ENCODE results near the gene MEF2A. TPM values are rescaled to one million over a fixed set of nuclear protein-coding genes. Genes with fewer than 3 reads are reported as not detected.
"Not testable (repeated sequence)": the region's sequence is repeated elsewhere in the genome, so short reads cannot be mapped to it uniquely, and the experiment has no call there.

MEF2A gene
- total RNA-seq (10 to 100 TPM; 42.7 to 43.9 TPM), polyA plus RNA-seq (10 to 100 TPM; 14.6 to 22.4 (median 14.7) TPM), total RNA-seq (38.9 to 72.8 (median 57.4) reads per million in 6 experiments)

GRCh38 chr15:99565299-99566156, at the start of gene MEF2A:
Gene MEF2A, plus strand, starts transcription at chr15:99565984. Its CDS starts 67,136 bp downstream, at chr15:99633120.
- DNase-seq (peak; percentile 80 to 96 (median 90)), ATAC-seq (peak; percentile 70 to 76)
- Mint-ChIP-seq H3K27me3 (no peaks in the 10 kb centered on the region), H3K36me3 (no peaks in the 10 kb centered on the region), H3K9me3 (no peaks in the 10 kb centered on the region), H3K4me1 (peaks cover 22 to 62% (median 56%) of the 10 kb centered on the region in 4 donors), H3K4me3 (peak within 1 kb of the TSS; percentile 91 to 99 (median 97)), H3K27ac (peak within 1 kb of the TSS; percentile 93 to 98 (median 96))
- POLR2A ChIA-PET = interaction anchor here (0.7 to 3.2 kb wide), 23 partner anchors 15 to 200 kb away, joined by 3 to 16 read pairs (median 4); partner anchors contain the start of gene LYSMD4

DNA sequence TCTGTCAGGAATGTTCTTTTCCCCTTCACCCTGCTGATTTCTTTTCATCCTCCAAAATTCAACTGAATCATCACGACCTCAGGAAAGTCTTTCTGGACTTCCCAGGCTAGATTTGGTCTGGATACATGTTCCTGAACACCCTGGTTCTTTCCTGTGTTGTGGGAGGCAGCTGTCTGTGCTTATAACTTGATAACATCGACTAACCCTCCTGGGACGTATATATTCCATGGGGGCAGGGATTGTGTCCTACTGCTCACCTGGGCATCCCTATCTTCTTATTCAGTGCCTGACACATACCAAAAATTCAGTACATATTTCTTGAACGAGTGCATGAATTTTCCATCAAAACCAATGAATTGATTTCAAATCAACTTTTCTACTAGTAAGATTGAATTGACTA, 47.6 kb upstream of the MEF2A start:
- Mint-ChIP-seq H3K27ac (no peak overlapping the region), H3K4me3 (no peak overlapping the region), H3K4me1 (peaks cover 0 to 19% (median under 1%) of the 10 kb centered on the region in 4 donors), H3K9me3 (peaks cover 0 to 5% (median 0%) of the 10 kb centered on the region in 9 donors), H3K27me3 (no peaks in the 10 kb centered on the region), H3K36me3 (no peaks in the 10 kb centered on the region)
- POLR2A ChIA-PET = no interaction called here
- DNase-seq = no peak
- ATAC-seq = no peak

GRCh38 chr15:99519366-99519765, 46.4 kb upstream of the MEF2A start:
- H3K27me3 Mint-ChIP-seq, POLR2A ChIA-PET: not testable (repeated sequence)

DNA sequence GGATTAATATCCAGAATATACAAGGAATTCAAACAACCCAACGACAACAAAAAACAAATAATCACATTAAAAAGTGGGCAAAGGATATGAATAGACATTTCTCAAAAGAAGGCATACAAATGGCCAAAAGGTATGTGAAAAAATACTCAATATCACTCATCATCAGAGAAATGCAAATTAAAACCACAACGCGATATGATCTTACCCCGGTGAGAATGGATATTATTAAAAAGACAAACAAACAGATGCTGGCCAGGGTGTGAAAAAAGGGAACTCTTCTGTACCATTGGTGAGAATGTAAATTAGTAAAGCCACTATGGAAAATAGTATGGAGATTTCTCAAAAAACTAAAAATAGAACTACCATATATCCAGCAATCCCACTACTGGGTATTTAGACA, 43.5 kb upstream of the MEF2A start:
- Mint-ChIP-seq H3K4me3 (no peak overlapping the region), H3K27ac (no peak overlapping the region), H3K27me3 (no peaks in the 10 kb centered on the region), H3K36me3 (peaks cover 0 to 14% (median 9%) of the 10 kb centered on the region in 3 donors), H3K4me1 (peaks cover 5 to 19% (median 12%) of the 10 kb centered on the region in 4 donors), H3K9me3 (peaks cover 3 to 21% (median 16%) of the 10 kb centered on the region in 9 donors)
- ATAC-seq = no peak
- POLR2A ChIA-PET = no interaction called here
- no peak for DNase-seq

More at GRCh38 chr15:99519366-99519765, 46.4 kb upstream of the MEF2A start:
- not testable (repeated sequence) for ATAC-seq, H3K9me3 Mint-ChIP-seq, H3K36me3 Mint-ChIP-seq, H3K27ac Mint-ChIP-seq, DNase-seq, H3K4me3 Mint-ChIP-seq
- H3K4me1 Mint-ChIP-seq = peaks cover 0 to 12% (median 1%) of the 10 kb centered on the region in 4 donors

DNA sequence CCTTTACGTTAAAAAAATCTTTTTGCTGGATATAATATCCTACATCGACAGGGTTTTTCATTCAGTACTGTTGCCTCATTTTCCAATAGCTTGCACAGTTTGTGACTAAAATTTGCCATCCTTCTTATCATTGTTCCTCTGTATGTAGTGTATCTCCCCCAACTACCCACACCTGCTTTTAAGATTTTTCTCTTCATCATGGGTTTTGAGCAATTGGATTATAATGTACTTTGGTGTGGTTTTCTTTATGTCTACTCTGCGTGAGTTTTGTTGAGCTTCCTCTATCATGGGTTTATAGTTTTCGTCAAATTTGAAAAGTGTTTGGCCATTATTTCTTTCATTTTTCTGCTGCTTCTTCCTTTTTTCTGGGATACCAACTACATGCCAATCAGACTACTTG, 39.6 kb upstream of the MEF2A start:
- H3K27me3 Mint-ChIP-seq = no peaks in the 10 kb centered on the region
- ATAC-seq (peak; percentile 44 to 59), DNase-seq (peak in 2 of 10 donors; percentile 14 to 32)
- peaks cover 5 to 21% (median 12%) of the 10 kb centered on the region in 4 donors for H3K4me1 Mint-ChIP-seq
- peak overlapping the region in 6 of 10 donors; percentile 3 to 39 (median 32) for H3K4me3 Mint-ChIP-seq
- H3K36me3 Mint-ChIP-seq = peaks cover 0 to 26% (median 16%) of the 10 kb centered on the region in 3 donors
- H3K27ac Mint-ChIP-seq = peak overlapping the region in 8 of 10 donors; percentile 1 to 85 (median 30)
- peaks cover 9 to 36% (median 30%) of the 10 kb centered on the region in 9 donors for H3K9me3 Mint-ChIP-seq
- POLR2A ChIA-PET = no interaction called here

DNA sequence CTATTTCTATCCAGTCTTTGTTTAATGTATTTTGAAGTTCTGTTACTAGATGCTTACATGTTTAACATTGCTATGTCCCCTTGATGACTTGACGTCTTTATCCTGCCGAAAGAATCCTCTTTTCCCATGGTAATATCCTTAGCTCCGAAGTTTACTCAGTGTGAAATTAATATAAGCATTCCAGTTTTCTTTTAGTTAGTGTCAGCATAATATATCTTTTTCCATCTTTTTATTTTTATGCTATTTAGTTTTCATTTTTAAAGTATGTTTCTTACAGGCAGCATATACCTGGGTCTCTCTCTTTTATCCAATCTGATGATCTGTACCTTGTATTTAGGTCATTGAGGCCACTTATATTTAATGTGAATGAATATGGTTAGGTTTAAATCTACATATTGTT, 39.1 kb upstream of the MEF2A start:
- H3K4me3 Mint-ChIP-seq = peak overlapping the region in 1 of 10 donors; percentile 39
- POLR2A ChIA-PET = no interaction called here
- DNase-seq = no peak
- H3K4me1 Mint-ChIP-seq = peaks cover 5 to 21% (median 12%) of the 10 kb centered on the region in 4 donors
- no peak for ATAC-seq
- no peaks in the 10 kb centered on the region for H3K27me3 Mint-ChIP-seq
- peaks cover 9 to 36% (median 30%) of the 10 kb centered on the region in 9 donors for H3K9me3 Mint-ChIP-seq
- peak overlapping the region in 6 of 10 donors; percentile 2 to 85 (median 50) for H3K27ac Mint-ChIP-seq
- peaks cover 0 to 26% (median 16%) of the 10 kb centered on the region in 3 donors for H3K36me3 Mint-ChIP-seq

GRCh38 chr15:99536422-99537040, 29.3 kb upstream of the MEF2A start:
- peaks cover 0 to 3% (median 0%) of the 10 kb centered on the region in 5 donors for H3K27me3 Mint-ChIP-seq
- no peak for DNase-seq
- H3K4me1 Mint-ChIP-seq = peaks cover 0 to 2% (median 0%) of the 10 kb centered on the region in 4 donors
- POLR2A ChIA-PET = no interaction called here
- H3K36me3 Mint-ChIP-seq = peaks cover 0 to 2% (median 0%) of the 10 kb centered on the region in 3 donors
- H3K9me3 Mint-ChIP-seq = peaks cover 0 to 6% (median 0%) of the 10 kb centered on the region in 9 donors
- H3K27ac Mint-ChIP-seq = no peak overlapping the region
- no peak overlapping the region for H3K4me3 Mint-ChIP-seq
- no peak for ATAC-seq

- H3K4me3 Mint-ChIP-seq = no peak overlapping the region
- no peaks in the 10 kb centered on the region for H3K36me3 Mint-ChIP-seq
- peaks cover 0 to 3% (median 0%) of the 10 kb centered on the region in 9 donors for H3K9me3 Mint-ChIP-seq
- POLR2A ChIA-PET = no interaction called here
- DNase-seq (no peak), ATAC-seq (no peak)
- H3K27ac Mint-ChIP-seq = no peak overlapping the region
- H3K4me1 Mint-ChIP-seq = peaks cover 0 to 2% (median 0%) of the 10 kb centered on the region in 4 donors
- H3K27me3 Mint-ChIP-seq = peaks cover 0 to 3% (median 0%) of the 10 kb centered on the region in 5 donors
These were observed 28.4 kb upstream of the MEF2A start for GRCh38 chr15:99537344-99537743.

DNA sequence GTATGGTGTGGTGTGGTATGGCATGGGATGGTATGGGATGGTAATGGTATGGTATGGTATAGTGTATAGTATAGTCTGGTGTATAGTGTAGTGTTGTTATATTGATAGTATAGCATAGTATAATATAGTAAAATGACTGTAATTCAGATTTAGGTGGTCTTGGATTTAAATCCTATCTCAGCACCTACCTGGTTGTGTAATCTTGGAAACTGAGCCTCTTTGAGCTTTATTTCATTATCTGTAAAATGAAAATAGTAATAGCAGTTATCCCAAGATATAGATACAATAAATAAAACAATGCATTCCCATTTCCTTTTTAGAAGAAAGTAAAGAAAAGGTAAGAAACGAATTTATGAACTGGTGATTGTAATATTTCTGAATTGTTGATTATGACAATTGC, 27.5 kb upstream of the MEF2A start:
- POLR2A ChIA-PET = no interaction called here
- Mint-ChIP-seq H3K4me3 (no peak overlapping the region), H3K27ac (peak overlapping the region in 1 of 10 donors; percentile 17), H3K9me3 (no peaks in the 10 kb centered on the region), H3K4me1 (peaks cover 0 to 2% (median 0%) of the 10 kb centered on the region in 4 donors), H3K27me3 (peaks cover 0 to 2% (median 0%) of the 10 kb centered on the region in 5 donors), H3K36me3 (no peaks in the 10 kb centered on the region)
- no peak for ATAC-seq
- no peak for DNase-seq

- ATAC-seq (no peak), DNase-seq (no peak)
- Mint-ChIP-seq H3K9me3 (no peaks in the 10 kb centered on the region), H3K4me1 (peaks cover 0 to 2% (median 0%) of the 10 kb centered on the region in 4 donors), H3K27ac (no peak overlapping the region), H3K27me3 (peaks cover 0 to 2% (median 0%) of the 10 kb centered on the region in 5 donors), H3K4me3 (no peak overlapping the region), H3K36me3 (no peaks in the 10 kb centered on the region)
- POLR2A ChIA-PET = no interaction called here
These were observed 23.0 kb upstream of the MEF2A start for GRCh38 chr15:99542828-99543227.

GRCh38 chr15:99545605-99546004, 20.2 kb upstream of the MEF2A start:
- POLR2A ChIA-PET = no interaction called here
- Mint-ChIP-seq H3K27me3 (peaks cover 0 to 4% (median 0%) of the 10 kb centered on the region in 5 donors), H3K36me3 (no peaks in the 10 kb centered on the region), H3K4me1 (no peaks in the 10 kb centered on the region), H3K4me3 (no peak overlapping the region), H3K27ac (peak overlapping the region in 1 of 10 donors; percentile 19), H3K9me3 (no peaks in the 10 kb centered on the region)
- DNase-seq (no peak), ATAC-seq (no peak)

DNA sequence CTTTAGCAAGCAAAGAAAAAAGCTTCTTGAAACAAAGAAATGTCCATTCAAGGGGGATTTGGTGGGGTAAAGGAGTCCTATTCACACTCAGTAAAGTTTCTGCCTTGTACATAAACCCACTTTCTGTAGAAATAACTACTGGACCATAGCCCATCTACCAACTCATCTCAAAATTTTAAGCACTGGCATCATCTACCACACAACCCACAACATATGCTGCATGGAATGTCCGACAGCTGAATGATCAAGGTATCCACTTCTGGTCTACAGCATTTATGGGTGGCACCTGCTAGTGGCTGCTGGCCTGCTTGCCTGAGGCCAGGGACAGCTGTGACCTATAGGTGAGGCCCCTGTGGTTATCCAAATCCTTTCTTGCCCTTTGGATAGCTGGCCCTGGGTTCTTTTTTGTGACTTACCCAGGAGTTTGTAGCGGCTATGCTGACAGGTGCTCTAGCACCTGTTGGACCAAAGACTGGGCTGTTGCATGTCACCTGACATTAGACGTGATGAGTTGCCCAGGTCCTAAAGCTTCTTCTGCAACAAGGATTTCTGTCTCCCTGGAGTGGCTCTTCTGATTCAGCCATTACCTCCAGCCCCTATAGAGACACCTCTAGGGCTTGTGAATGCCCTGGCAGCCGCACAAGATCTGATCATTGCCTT, 19.2 kb upstream of the MEF2A start:
- Mint-ChIP-seq H3K4me3 (no peak overlapping the region), H3K9me3 (no peaks in the 10 kb centered on the region), H3K27me3 (peaks cover 0 to 4% (median 0%) of the 10 kb centered on the region in 5 donors), H3K36me3 (no peaks in the 10 kb centered on the region), H3K27ac (no peak overlapping the region), H3K4me1 (no peaks in the 10 kb centered on the region)
- ATAC-seq (no peak), DNase-seq (no peak)
- POLR2A ChIA-PET = no interaction called here

Data from naive thymus-derived CD8-positive, alpha-beta T cell (primary cell).